ENCODE measurements around the gene FLVCR2.
A peak's percentile ranks its signal among the peaks of the same experiment; 100 is the strongest.

The FLVCR2 gene

GRCh38 chr14:75578102-75578785 lies at the start of gene FLVCR2:
Gene FLVCR2, plus strand, starts transcription at chr14:75578620. Its CDS starts 353 bp downstream, at chr14:75578973.
- no peaks in the 10 kb centered on the region for H3K36me3 Mint-ChIP-seq (ENCODE audit: low read depth)
- H3K27me3 Mint-ChIP-seq (ENCODE audit: low read depth, poor library complexity), result peaks cover 30% of the 10 kb centered on the region
- peak; percentile 80 for DNase-seq
- H3K4me3 Mint-ChIP-seq, result no peak within 1 kb of the TSS
- H3K27ac Mint-ChIP-seq, result peak within 1 kb of the TSS; percentile 77
- H3K4me1 Mint-ChIP-seq, result no peaks in the 10 kb centered on the region
- no peak for TF ChIP-seq CTCF (IDR thresholded peaks at IDR 0.05)
- H3K9me3 Mint-ChIP-seq, result peaks cover 5% of the 10 kb centered on the region

- Mint-ChIP-seq H3K27ac (no peak overlapping the region), H3K9me3 (no peaks in the 10 kb centered on the region), H3K4me3 (no peak overlapping the region), H3K36me3 (ENCODE audit: low read depth) (no peaks in the 10 kb centered on the region), H3K4me1 (peaks cover 4% of the 10 kb centered on the region), H3K27me3 (ENCODE audit: low read depth, poor library complexity) (peaks cover 14% of the 10 kb centered on the region)
- no peak for DNase-seq
- no peak for TF ChIP-seq CTCF (IDR thresholded peaks at IDR 0.05)
These were observed 47.2 kb upstream of the FLVCR2 start for GRCh38 chr14:75531256-75531655.

GRCh38 chr14:75531660-75532317 lies 46.6 kb upstream of the FLVCR2 start:
- Mint-ChIP-seq H3K27ac (no peak overlapping the region), H3K9me3 (no peaks in the 10 kb centered on the region), H3K4me1 (peaks cover 4% of the 10 kb centered on the region), H3K36me3 (ENCODE audit: low read depth) (no peaks in the 10 kb centered on the region), H3K27me3 (ENCODE audit: low read depth, poor library complexity) (peaks cover 8% of the 10 kb centered on the region), H3K4me3 (no peak overlapping the region)
- DNase-seq, result no peak
- no peak for TF ChIP-seq CTCF (IDR thresholded peaks at IDR 0.05)

- DNase-seq, result no peak
- H3K4me3 Mint-ChIP-seq, result no peak overlapping the region
- TF ChIP-seq CTCF (IDR thresholded peaks at IDR 0.05), result no peak
- H3K36me3 Mint-ChIP-seq (ENCODE audit: low read depth), result no peaks in the 10 kb centered on the region
- no peaks in the 10 kb centered on the region for H3K27me3 Mint-ChIP-seq (ENCODE audit: low read depth, poor library complexity)
- H3K27ac Mint-ChIP-seq, result no peak overlapping the region
- H3K9me3 Mint-ChIP-seq, result no peaks in the 10 kb centered on the region
- peaks cover 4% of the 10 kb centered on the region for H3K4me1 Mint-ChIP-seq
These were observed 44.4 kb upstream of the FLVCR2 start for GRCh38 chr14:75533791-75534555.

- Mint-ChIP-seq H3K4me1 (peaks cover 4% of the 10 kb centered on the region), H3K36me3 (ENCODE audit: low read depth) (no peaks in the 10 kb centered on the region), H3K27ac (no peak overlapping the region), H3K27me3 (ENCODE audit: low read depth, poor library complexity) (peaks cover 2% of the 10 kb centered on the region), H3K4me3 (no peak overlapping the region), H3K9me3 (no peaks in the 10 kb centered on the region)
- TF ChIP-seq CTCF (IDR thresholded peaks at IDR 0.05), result no peak
- DNase-seq, result no peak
These were observed 43.1 kb upstream of the FLVCR2 start for GRCh38 chr14:75535164-75535898.

Data from nephron progenitor cell (in vitro differentiated cells).